Astrocyte of the cerebellum (primary cell): ENCODE measurements around the gene KLHL35.

Source experiments
- DNase-seq: peaks from one replicate; pipeline ENCODE4 v3.0.0-alpha.2; 2011; ENCODE audit warnings: low read depth
- H3K4me3 ChIP-seq: 2 replicates; pipeline ENCODE4 v1.5.1; 2011; ENCODE audit warnings: mild to moderate bottlenecking, low read depth, low read length, moderate library complexity
- in situ Hi-C: cut with HindIII; loops from 2 replicates; pipeline ENCODE4 v1.10.0; 2017; ENCODE audit warnings: low sequenced_read_pairs
- TF ChIP-seq, protein P1 (sequence below): IDR thresholded peaks from 2 replicates; pipeline ENCODE4 v1.5.1; 2012; ENCODE audit warnings: low read length, low read depth, moderate library complexity, mild to moderate bottlenecking; ENCODE audit errors: missing control alignments

KLHL35 gene

DNA sequence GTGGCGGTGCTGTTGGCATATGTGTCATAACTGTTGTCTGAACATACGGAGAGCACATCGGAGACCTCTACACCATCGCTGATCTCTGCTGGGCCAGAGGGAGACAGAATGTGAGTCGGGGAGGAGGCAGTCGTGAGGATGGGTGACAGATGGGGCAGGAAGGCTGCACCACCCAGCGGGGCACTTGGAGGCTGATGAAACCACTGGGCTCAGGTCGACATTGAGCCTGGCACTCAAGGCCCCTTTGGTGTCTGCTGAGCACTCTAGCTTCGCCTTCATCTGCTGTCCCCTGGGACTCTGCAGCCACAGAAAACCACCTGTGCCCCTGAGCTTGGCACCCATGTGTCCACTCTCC lies 2.5 kb upstream of the KLHL35 start:
- no peak for DNase-seq
- no peak overlapping the region for H3K4me3 ChIP-seq
- TF ChIP-seq, protein P1, sequence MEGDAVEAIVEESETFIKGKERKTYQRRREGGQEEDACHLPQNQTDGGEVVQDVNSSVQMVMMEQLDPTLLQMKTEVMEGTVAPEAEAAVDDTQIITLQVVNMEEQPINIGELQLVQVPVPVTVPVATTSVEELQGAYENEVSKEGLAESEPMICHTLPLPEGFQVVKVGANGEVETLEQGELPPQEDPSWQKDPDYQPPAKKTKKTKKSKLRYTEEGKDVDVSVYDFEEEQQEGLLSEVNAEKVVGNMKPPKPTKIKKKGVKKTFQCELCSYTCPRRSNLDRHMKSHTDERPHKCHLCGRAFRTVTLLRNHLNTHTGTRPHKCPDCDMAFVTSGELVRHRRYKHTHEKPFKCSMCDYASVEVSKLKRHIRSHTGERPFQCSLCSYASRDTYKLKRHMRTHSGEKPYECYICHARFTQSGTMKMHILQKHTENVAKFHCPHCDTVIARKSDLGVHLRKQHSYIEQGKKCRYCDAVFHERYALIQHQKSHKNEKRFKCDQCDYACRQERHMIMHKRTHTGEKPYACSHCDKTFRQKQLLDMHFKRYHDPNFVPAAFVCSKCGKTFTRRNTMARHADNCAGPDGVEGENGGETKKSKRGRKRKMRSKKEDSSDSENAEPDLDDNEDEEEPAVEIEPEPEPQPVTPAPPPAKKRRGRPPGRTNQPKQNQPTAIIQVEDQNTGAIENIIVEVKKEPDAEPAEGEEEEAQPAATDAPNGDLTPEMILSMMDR = no peak
- in situ Hi-C loops = loop anchor here (5.0 kb wide), 1 partner anchor 87 kb away; no protein-coding TSS in a partner anchor

DNA sequence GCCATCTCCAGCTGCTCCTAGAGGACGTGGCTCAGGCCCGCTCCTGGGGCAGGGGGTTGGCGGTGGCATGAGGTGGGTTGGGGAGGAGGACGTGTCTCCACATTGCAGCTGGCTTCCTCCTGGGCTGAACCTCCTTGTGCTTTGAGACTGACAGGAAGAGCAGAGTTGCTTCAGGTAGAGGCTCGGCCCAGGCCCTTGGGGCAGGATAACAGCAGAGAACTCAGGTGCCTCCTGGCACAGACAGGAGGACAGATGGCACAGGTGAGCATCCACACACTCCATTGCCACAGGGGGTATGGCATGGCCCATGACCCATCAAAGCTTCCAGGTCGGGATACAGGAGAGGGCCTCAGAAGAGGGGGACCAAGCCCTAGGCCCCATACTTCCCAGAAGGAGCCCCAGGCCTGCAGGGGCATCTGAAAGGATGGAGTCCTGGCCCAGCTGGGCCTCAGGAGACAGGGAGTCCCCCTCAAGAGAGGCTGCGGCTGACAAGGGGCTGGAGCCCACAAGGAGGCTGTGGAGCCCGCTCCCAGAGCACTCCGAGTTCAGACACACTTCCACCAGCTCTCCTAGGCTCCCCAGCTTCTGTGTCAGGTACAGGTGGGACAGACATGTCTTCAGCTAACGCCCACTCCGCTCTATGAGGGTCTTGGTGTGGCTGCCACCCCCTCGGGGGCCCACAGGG lies 2.0 kb upstream of the KLHL35 start:
- in situ Hi-C loops = loop anchor here (5.0 kb wide), 1 partner anchor 87 kb away; no protein-coding TSS in a partner anchor
- TF ChIP-seq, protein P1 = no peak
- no peak overlapping the region for H3K4me3 ChIP-seq
- no peak for DNase-seq

DNA sequence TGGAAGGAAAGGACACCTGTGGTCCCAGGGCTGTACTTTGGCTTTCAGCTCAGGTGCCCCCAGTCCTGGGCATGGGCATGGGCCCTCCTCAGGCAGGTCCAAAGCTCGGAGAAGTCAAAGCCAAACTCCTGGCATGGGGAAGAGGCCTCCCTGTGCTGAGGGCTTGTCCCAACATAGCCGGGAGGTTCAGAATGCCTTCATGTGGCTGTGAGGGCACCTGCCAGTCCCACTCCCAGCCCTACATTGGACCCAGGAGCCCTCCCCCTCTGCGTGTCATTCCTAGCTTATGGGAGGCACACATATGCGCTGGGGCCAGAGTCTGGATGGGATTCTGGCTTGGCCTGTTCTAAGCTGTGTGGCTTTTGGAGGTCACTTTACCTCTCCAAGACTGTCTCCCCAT lies 1.0 kb upstream of the KLHL35 start:
- in situ Hi-C loops = no loop called here
- no peak overlapping the region for H3K4me3 ChIP-seq
- no peak for DNase-seq
- TF ChIP-seq, protein P1 = no peak

DNA sequence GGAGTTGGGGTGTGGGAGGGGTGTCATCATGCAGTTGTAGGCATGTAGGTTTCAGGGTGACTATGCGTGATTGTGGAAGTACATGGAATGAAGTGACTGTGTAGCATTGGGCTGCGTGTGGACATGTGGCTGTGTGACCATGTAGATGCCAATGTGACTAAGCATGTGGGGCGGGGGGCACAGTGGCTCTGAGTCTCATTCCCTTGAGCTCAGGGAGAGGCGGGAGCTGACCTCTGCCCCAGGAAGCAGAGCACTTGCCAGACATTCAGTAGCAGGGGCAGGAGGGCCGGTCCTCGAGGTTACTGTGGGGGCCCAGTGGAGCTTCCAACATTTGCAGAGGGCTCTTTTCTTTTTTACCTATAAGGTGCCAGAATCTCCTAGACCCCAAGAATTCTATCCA lies 440 bp upstream of the KLHL35 start:
- in situ Hi-C loops = no loop called here
- no peak for DNase-seq
- TF ChIP-seq, protein P1 = no peak

DNA sequence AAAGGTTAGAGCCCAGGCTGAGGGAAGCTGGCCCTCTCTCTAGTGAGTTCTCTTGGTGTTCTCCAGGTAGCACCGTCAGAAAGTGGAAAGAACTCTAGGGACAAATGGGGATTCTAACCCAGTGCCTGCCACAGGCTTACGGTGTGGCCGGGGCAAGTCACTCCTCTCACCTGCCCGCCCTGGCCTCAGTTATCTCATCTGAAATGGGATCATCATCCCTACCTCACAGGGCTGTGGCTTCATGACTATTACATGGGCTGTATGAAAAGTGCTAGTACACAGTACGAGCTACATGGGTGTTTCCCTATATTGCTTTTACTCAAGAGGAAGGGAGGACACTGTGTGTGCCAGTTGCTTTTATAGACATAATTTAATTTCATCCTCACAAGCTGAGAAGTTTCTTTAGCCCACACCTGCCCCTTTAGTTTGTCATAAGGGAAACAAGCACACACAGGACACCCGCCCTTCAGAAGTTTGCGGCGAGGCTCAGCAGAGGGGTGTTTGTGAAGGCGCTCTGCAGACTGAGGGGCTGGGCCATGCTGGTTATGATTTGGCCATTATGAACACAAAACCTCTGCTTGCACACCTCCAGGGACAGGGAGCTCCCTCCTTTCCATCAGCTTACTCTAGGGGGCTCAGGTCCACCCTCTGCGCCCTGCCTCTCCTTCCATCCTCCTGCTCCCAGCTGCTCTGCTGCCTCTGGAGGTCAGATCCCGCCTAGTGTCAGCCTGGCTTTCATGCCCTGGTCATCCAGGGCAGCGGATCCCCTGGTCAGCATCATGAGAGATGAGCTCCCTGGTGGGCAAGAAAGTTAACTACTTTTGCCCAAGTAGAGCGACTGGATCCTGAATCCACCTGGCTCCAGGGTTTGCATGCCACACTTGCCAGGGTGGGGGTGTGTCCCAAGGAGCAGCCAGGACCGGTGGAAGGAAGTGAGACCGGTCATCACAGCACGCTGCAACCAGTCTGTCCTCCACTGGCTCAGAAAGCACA lies 1.2 kb downstream of the KLHL35 start:
- no peak for DNase-seq
- in situ Hi-C loops = no loop called here
- TF ChIP-seq, protein P1 = no peak
- no peak overlapping the region for H3K4me3 ChIP-seq

More for the DNA sequence above, 440 bp upstream of the KLHL35 start:
- H3K4me3 ChIP-seq = no peak overlapping the region

DNA sequence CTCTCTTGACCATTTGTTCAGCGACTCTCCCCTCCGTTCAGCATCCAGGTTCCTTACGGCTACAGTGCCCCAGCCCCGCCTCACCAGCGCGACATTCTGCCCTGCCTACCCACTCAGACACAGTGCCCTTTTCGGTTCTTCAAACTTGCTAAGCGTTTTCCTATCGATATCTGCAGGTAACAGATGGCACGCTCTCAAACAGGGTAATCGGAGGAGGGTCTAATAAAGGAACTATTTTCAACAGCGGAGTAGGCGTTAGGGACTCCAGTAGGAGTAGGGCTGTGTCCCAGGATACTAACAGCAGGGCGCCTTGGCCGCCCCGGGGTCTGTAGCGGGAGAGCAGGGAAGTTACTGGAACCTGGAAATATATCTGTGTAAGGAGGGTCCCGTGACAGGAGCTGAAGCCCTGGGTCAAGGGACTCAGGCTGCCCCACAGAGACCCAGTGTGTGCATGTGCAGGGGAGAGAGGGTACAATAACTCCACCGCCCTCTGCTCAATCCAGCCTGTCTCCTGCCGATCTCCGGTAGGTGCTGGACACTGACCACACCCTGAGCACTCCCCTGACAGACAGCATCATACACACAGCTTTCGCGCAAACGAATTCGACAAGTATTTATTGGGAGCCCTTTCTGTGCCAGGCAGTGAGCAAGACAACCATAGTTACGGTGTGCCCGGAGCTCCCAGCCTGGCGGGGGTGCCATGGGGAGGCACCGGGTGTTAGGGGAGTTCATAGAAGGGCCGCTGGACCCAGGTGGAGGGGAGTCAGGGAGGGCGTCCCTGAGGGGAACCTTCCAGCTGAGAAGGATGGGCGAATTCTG lies 2.1 kb downstream of the KLHL35 start:
- no peak for DNase-seq
- H3K4me3 ChIP-seq = peak overlapping the region; percentile 26
- in situ Hi-C loops = no loop called here
- TF ChIP-seq, protein P1 = no peak
